ENCODE results near the gene OXNAD1. TPM values are rescaled to one million over a fixed set of nuclear protein-coding genes. Genes with fewer than 3 reads are reported as not detected.

The OXNAD1 gene
- 17.9 TPM for polyA plus RNA-seq (ENCODE audit: insufficient read length)
- long read RNA-seq, donor 1, partial matches to known transcripts: 0 of 4 reads
- long read RNA-seq, donor 1, other reads (novel, unspliced or antisense): 0 of 4 reads
- long read RNA-seq, donor 2, partial matches to known transcripts: 57 of 61 reads
- long read RNA-seq, donor 2, other reads (novel, unspliced or antisense): 0 of 61 reads
- long read RNA-seq, donor 3, partial matches to known transcripts: 0 of 2 reads
- long read RNA-seq, donor 3, other reads (novel, unspliced or antisense): 0 of 2 reads
- long read RNA-seq, donor 4: 0 reads
- long read RNA-seq, donor 5, transcript OXNAD1-201 (9 exons, 3,929 nt): major isoform, 5 of 7 reads
- long read RNA-seq, donor 5, partial matches to known transcripts: 0 of 7 reads
- long read RNA-seq, donor 5, other reads (novel, unspliced or antisense): 0 of 7 reads
- long read RNA-seq, donor 6, partial matches to known transcripts: 0 of 2 reads
- long read RNA-seq, donor 6, other reads (novel, unspliced or antisense): 0 of 2 reads
- long read RNA-seq, donor 7, partial matches to known transcripts: 10 of 22 reads
- long read RNA-seq, donor 7, other reads (novel, unspliced or antisense): 8 of 22 reads
- long read RNA-seq, donor 8, partial matches to known transcripts: 0 of 8 reads
- long read RNA-seq, donor 8, other reads (novel, unspliced or antisense): 5 of 8 reads

GRCh38 chr3:16264708-16265454 is at the start of gene OXNAD1, which contains the start of gene DPH3:
TSS of gene OXNAD1 (plus strand) at chr3:16265212. CDS start at chr3:16270953, 5,741 bp downstream.
TSS of gene DPH3 (minus strand) at chr3:16264943. CDS start at chr3:16264876, 67 bp downstream.
- peak; percentile 100 for DNase-seq

GRCh38 chr3:16216373-16216935 is 48.6 kb upstream of the OXNAD1 start:
- DNase-seq: no peak

- DNase-seq: no peak
Observed at GRCh38 chr3:16219777-16220176, 45.2 kb upstream of the OXNAD1 start.

DNA sequence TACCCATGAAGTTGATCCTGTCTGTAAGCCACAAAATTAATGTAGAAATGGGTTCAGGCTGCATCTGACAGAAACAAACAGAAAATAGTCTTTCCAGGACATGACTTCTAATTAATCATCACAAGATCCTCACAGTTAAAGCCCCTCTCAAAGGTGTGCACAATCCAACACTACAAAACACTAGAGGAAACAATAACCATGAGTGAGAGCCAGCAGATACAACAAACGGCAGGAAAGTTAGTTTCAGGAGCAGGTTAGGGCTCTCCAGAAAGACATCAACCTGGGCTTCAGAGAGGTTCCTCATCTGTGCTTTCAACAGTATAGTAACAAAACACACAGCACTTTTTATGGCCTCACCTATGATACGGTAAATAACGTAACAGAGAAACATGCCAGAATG is 43.0 kb upstream of the OXNAD1 start:
- DNase-seq: no peak

- DNase-seq: no peak
Observed at GRCh38 chr3:16222547-16222946, 42.5 kb upstream of the OXNAD1 start.

GRCh38 chr3:16224325-16224724 is 40.7 kb upstream of the OXNAD1 start:
- no peak for DNase-seq

- no peak for DNase-seq
Observed at GRCh38 chr3:16227566-16227965, 37.4 kb upstream of the OXNAD1 start.

GRCh38 chr3:16229681-16230080 is 35.3 kb upstream of the OXNAD1 start:
- no peak for DNase-seq

DNA sequence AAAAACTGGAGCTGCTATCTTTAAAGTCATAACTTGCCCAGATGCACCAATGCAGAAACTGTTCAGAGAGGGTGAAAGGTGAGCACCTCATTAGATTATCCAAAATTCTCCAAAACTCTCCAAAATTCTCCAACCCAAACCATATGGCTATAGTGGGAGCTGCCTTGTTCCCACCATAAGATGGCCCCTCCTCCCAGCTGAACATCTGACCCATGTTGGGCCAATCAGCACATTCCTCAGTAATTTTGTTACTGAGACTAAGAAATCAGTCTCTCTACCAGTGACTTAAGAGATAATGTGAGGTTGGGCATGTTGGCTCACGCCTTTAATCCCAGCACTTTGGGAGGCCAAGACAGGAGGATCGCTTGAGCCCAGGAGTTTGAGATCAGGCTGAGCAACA is 33.0 kb upstream of the OXNAD1 start:
- DNase-seq: no peak

DNA sequence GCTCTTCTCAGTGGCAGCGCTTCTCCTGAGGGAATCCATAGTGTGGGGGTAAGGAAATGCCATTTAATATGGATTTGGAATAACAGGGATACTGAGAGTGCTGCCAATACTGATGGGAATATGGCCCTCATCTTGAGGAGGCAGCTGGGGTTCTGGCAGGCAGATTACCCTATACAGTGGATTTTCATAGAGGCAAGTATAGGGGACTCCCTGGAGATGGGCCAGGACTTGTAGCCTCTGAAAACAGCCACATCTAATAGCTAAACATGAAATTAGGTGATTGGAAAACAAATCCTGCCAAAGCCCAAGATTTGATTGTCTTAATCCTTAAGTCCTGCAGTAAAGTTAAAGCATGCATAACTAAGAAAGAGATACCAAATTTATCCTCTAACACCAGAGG is 31.2 kb upstream of the OXNAD1 start:
- DNase-seq: no peak

- DNase-seq: no peak
Observed at GRCh38 chr3:16234281-16234680, 30.7 kb upstream of the OXNAD1 start.

GRCh38 chr3:16236030-16236639 is 28.9 kb upstream of the OXNAD1 start:
- DNase-seq: no peak

GRCh38 chr3:16236856-16237393 is 28.1 kb upstream of the OXNAD1 start:
- no peak for DNase-seq

DNA sequence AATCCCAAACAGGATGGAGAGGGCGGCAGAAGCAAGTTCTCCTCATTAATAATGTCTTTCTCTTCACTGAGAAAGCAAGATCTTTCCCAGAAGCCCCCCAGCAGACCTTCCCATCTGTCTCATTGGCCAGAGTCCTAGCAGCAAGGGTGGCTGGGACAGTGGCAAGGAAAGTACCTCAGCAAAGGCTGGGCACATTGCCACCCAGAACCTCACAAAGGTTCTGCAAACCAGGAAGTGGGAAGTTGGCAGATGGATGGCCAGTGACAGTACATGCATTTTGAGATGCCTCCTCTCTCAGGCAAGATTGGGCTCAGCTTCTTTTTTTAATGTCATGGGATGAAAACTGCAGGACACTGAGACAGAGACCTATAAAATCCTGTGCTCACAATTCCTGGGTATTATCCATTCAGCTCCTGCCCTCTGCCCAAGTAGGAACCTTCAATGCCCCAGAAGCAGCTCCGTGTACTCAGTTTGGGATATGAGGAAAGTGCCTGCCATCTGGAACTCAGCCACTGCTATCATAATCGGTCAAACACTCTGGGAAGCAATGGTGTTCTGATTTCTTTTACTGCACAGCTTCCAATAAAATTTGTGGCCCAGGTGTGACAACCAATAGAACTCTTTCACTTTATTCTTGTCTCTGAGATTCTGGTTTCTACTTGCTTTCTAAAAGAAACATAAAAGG is 25.8 kb upstream of the OXNAD1 start:
- no peak for DNase-seq

- no peak for DNase-seq
Observed at GRCh38 chr3:16239780-16240179, 25.2 kb upstream of the OXNAD1 start.

GRCh38 chr3:16240229-16241023 is 24.6 kb upstream of the OXNAD1 start:
- no peak for DNase-seq

- DNase-seq: no peak
Observed at GRCh38 chr3:16241225-16241624, 23.8 kb upstream of the OXNAD1 start.

- DNase-seq: no peak
Observed at GRCh38 chr3:16242177-16242576, 22.8 kb upstream of the OXNAD1 start.

DNA sequence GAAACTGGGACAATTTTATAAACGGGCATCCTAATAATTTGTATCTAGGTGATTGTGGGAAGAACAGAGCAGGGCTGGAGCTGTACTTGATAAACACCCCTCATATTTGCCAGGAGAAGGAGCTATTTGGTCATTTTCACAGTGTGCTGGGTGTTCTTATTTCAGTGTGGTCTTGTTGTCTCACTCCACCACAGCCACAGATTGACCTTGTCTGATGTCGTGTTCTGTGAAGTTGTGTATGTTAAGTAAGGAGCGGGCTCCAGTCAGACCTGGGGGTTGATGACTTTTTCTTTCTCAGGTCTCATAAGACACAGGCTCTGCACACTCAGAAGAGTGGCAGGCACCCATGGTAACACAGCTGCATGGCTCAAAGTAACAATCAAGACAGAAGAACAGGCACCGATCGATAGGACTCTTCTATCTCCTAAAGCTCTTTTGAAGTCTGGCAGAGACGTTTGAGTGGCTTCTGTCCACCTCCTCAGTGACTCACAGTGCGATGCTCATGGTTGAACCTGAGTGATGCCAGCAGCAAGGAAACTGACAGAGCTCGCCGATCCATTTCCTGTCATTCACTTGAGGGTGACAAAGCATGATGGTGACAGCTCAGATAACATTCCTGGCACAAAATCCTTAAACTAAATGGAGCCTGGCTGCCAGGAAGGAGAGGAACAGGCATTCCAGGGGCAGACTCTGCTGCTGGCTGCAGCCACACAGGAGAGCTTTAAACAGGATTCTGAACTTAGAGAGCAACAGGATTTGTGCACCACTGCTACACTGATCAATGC is 21.1 kb upstream of the OXNAD1 start:
- no peak for DNase-seq
